ENCODE results near the gene MYOZ2.

- TF ChIP-seq CTCF (IDR thresholded peaks at IDR 0.05), result peak in 1 of 4 donors; percentile 17
- TF ChIP-seq POLR2A (IDR thresholded peaks at IDR 0.05), result no peak
Observed at GRCh38 chr4:119211867-119212233, 76.2 kb downstream of the MYOZ2 start.
